SH-SY5Y (cell line): ENCODE measurements around the gene IFI27.

Source experiments
- GATA2 ChIP-seq: IDR thresholded peaks from 2 replicates; pipeline ENCODE4 v1.6.1; 2011; ENCODE audit warnings: mild to moderate bottlenecking, low read depth, low read length
- GATA3 ChIP-seq: IDR thresholded peaks from 2 replicates; pipeline ENCODE4 v1.6.1; 2011; ENCODE audit warnings: low read depth, mild to moderate bottlenecking, low read length, moderate library complexity

IFI27 gene

DNA sequence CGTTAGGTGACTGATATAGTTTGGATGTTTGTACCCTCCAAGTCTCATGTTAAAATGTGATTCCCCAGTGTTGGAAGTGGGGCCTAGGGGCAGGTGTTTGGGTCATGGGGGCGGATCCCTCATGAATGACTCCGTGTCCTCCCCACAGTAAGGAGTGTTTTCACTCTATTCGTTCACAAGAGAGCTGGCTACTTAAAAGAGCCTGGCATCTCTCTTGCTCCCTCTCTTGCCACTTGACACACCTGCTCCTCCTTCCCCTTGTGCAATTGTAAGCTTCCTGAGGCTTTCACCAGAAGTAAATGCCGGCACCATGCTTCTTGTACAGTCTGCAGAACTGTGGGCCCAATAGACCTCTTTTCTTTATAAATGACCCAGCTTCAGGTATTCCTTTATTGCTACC is 16.3 kb downstream of the IFI27 start:
- TF ChIP-seq GATA2 (no peak), GATA3 (no peak)

DNA sequence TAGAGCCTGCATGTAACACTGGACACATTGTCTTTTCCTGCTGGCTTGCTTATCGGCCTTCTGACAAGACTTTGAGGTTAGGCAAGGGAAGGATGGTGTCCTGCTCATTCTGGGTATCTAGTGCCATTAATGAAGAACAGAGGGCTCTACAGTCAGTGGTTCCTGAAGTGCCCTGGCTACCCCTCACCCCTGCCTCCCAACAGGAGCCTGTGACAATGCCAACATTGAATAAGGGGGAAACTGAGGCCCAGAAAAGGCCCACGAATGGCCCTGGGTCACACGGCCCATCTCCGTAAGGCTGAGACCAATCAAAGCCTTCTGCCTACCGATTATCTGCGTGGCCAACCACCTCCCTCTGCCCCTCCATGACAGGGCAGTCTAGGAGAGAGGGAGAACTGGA is 16.8 kb downstream of the IFI27 start:
- no peak for TF ChIP-seq GATA3
- TF ChIP-seq GATA2, result no peak

DNA sequence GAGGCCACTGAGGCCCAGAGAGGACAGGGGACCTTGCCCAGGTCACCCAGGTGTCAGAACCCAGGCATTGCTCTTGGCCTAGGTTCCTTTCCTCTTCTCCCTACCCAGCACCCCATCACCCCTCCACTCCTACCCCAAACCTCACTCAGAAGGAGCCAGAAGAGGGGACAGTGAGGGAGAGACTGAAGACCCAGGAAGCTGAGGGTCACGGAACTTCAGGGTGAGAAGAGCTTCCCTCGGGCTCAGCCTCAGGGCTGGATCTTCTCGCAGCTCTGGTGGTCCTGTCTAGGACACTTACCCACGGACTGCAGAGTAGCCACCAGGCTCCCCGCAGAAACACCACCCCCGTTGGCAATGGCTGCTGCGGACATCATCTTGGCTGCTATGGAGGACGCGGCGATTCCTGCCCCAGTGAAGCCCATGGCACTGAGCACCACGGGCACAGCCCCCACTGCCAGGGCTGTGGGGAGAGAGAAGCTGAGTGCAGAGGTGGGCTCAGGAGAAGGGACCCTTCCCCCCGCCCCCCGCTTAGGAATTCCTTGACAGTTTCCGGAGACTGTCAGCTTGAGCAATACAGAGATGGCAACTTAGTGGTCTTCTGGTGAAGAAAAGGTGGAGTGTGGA is 17.8 kb downstream of the IFI27 start:
- TF ChIP-seq GATA3 (no peak), GATA2 (no peak)

DNA sequence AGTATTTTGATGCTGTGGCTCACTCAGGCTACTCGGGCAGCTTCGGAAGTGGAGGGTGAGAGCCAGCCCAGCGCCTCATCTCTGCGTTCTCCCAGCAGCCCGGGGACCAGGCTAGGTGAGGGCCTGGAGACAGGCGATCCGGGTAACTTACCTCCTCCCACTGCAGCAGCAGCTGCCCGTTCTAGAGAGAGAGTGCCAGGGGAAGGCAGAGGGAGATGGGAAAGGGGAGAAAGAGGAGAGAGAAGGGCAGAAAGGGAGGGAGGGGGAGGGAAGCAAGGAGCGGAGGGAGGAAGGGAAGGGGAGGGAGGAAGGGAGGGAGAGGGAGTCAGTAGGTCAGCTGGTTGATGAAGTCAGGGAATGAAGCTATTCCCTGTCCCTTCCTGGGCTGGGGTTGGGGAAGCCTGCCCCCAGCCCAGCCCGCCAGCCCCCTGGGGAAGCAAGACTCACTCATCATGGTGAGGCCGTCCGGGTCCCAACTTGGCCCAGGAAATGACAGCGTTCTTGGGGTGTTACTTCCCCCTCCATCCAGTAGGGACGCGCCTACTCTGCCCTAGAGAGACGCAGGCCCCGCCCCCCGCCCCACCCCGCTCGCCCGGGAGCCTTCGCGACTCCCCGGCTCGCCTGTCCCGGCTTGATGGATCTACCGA is 18.7 kb downstream of the IFI27 start, which contains the start of gene IFI27L2:
TSS of gene IFI27L2 (minus strand) at position 494 of the 647 bp plus-strand sequence. CDS start at position 454, 40 bp downstream.
- no peak for TF ChIP-seq GATA2
- TF ChIP-seq GATA3, result no peak

DNA sequence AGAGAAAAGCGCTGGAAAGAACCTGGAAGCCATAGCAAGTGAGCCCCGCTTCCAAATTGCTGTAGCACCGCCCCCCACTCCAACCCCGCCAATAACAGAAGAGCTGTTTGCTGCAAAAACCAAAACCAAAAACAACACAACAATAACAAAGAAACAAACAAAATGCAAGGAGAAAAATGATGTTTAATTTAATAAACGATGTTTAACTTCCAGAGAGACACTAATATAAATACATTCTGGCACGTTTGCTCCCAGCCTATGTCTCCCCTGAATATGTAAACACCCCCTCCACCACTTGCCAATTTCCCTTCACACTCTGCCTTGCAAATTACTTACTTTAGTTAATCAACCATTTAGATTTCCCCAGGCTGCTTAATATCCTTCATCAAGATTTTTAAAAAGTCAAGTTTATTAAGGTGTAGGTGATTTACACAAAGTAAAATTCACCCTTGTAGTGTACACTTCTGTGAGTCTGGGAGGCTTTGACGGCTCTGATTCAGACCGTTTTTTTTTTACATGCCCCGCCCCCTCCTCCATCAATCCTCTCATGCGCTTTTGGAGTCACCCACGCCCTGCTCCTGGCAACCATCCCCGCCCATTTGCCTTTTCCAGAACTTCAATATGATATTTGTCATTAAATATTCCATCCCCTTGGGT is 19.4 kb downstream of the IFI27 start:
- TF ChIP-seq GATA2 (no peak), GATA3 (no peak)

DNA sequence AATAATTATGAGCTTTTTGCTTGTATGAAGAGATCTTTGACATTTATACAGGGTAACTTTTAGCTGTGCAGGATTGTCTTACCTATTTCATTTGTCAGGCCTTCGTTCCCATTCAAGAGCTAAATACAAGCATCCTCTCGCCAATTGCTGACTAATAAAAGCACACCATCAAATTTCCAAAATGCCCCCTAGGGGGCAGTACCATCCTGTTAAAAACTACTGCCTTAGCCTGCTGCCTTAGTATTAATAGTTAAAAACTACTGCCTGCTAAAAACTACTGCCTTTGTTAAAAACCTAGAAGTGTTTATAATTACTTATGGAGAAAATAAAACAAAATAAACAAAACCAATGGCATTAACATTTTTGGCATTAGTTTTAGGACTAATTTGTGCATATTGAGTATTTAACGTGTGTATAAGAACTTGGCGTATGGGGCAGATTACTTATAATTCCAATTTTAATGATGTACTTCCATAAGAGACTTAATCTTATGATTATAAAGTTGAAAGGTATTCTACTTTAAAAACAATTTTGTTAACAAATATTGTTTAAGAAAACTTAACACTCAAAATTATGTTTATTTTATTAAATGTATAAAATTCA is 21.9 kb downstream of the IFI27 start:
- no peak for TF ChIP-seq GATA2
- TF ChIP-seq GATA3, result no peak

DNA sequence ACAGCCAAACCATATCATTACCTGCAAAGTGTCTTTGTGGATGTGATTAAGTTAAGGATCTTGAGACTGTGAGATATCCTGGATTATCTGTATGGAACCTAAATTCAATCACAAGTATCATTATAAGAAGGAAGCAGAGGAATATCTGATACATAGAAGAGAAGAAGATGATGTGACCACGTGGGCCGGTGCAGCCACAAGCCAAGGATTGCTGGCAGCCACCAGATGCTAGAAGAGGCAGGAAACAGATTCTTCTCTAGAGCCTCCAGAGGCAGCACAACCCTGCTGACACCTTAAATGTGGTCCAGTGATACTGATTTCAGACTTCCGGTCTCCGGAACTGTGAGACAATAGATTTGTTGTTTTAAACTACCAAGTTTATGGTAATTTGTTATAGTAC is 24.9 kb downstream of the IFI27 start:
- no peak for TF ChIP-seq GATA2

DNA sequence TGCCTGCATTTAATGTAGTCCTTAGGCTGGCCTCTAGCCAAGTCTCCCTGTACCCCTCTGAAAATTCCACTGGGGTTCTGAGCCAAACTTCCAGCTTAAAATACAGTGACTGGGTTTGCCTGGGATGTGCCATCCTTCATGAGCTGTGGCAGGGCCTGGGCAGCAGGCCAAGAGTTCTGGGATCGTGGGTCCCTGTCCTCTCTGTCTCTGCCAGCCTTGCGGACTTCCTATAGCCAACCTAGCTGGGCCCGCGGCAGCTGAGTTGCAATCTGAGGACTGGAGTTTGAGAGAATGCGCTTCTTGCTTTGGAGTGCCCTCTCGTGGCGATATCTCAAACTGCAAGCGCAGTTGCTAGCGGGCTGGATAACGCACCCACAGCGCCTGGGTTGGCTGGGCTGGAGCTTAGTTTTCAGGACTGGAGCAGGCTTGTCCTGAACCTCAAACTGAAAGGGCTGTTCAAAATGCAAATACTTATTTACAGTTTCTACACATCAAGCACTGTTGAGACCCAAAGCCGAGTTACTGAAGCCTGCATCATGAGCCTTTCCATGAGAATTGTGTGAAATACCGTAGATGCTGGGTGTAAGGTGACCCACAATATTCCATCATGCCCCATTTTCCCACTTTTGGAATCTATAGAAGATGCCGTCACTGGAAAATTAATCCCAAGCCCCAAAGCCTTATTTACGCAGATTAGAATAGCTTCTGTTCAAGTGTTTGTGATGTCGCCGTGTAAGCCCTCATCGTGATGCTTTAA is 26.2 kb downstream of the IFI27 start:
- TF ChIP-seq GATA3, result no peak
- TF ChIP-seq GATA2, result no peak

DNA sequence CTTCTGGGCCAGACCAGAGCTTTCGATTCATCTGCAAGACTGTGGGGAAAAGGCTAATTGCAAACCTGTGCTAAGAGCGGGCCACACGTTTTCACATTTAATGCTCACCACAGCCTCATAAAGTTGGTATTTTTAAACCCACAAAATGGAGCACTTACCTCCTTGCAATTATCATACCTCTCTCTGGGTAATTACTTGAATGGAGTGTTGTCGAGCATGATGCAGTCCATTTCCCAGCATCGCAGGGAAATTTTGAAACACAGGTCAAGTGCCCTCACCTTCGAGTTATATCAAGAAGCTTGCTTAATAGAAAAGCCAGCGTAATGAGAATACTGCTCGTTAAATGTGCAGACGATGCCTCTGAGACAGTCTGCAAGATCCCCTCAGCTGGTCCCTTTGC is 27.7 kb downstream of the IFI27 start:
- no peak for TF ChIP-seq GATA3
- no peak for TF ChIP-seq GATA2

DNA sequence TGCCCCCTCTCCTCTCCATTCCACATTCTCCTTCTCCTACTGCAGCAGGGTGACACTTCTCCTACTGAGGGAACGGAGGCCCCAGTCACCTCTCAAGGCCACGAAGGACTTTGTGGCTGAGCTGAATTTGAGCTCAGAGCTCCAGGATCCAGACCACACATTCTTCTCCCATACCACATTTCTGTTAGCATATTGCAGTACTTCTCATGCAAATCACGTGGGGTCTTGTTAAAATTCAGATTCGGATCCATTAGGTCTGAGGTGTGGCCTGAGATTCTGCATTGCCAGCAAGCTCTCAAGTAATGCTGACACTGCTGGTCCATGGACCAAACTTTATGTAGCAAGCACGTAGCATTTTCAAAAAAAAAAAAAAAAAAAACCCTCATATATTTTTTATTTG is 28.5 kb downstream of the IFI27 start:
- TF ChIP-seq GATA2 (no peak), GATA3 (no peak)

DNA sequence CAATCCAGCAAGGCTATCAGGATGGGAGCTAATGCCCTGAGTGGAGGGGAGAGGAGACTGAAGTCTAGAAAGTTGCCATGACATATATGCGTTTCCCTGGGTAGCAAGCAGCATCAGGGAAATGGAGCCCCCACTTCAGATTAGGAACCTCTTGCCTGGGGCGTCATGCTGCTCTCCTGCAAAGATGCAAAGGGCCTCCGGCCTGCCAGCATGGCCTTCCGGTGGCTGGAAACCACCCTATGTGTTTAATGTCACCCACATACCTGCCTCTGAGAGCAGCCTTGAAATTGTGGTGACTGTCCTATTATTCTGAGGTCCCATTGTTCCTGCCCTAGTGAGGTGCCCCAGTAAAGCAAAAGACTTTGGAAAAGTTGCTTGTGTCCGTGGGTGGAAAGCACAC is 28.9 kb downstream of the IFI27 start:
- TF ChIP-seq GATA3, result no peak
- TF ChIP-seq GATA2, result no peak

DNA sequence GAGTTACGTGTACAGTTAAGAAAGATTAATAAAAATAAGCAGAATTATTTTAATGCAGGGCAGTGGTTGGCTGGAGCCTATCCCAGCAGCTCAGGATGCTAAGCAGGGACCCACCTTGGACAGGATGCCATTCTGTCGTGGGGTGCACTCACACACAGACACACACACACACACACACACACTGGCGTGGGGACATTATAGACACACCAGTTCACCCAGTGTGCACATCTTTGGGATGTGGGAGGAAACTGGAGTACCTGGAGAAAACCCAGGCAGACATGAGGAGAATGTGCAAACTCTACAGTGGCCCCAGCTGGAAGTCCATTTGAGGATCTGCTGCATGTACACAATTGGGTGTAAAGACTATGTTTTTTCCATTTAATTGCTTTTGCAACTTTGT is 31.7 kb downstream of the IFI27 start:
- no peak for TF ChIP-seq GATA3
- no peak for TF ChIP-seq GATA2

DNA sequence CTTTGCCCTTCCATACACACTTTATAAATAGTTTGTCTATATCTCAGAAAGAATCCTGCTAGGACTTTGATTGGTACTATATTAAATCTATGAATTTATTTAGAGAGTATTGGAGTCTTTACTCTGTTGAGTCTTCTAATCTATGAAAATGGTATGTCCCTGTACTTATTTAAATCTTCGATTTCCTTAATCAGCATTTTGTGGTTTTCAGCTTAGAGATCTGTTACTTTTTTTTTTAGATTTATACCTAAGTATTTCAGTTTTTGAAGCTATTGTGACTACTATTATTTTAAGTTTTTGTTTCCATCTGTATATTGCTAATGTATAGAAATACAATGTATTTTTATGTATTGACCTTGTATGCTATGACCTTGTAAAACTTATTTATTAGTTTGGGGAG is 32.3 kb downstream of the IFI27 start:
- no peak for TF ChIP-seq GATA2
- no peak for TF ChIP-seq GATA3

DNA sequence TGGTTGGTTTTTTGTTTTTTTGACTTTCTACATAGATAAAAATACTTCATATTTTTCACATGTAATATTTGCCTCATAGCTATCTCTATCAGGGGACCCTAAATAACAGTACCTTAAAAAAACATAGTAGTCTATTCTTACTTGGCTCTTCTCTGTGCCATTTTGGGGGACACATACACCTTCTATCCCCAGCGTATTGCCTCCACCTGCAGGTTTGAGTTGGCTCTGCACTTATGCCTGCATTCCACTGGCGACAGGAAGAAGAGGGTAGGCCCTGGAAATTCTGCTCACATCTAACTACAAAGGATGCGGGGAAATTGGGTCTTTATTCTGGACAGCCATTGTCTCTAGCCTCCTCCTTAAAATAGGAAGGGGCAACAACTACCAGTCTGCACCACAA is 32.7 kb downstream of the IFI27 start:
- TF ChIP-seq GATA3, result no peak
- no peak for TF ChIP-seq GATA2

DNA sequence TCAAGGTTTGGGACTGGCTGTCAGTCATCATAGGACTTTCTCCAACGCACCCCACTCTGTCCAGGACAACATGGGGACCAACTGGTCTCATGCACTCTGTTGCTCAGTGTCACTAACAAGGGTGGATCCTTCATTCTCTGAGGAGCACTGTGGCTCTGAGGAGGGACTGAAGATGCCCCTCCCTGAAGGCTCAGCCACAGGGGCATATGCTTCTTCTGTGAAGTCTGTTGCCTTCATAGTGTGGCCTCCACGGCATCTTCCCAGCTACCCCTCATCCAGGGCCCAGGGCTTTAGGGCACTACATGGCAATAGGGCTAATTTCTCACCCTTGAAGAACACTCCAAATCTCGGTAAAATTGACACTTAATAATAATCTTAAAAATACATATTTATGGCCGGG is 33.2 kb downstream of the IFI27 start:
- TF ChIP-seq GATA2 (no peak), GATA3 (no peak)
